D721Med (cell line): Measurements from ENCODE around the gene LHX5.

ENCODE experiments used
- DNase-seq: peaks from one replicate; pipeline ENCODE4 v3.0.0; 2011; ENCODE audit warnings: low spot score; ENCODE audit not compliant: insufficient read length
- FAIRE-seq: peaks from 2 replicates; lab custom pipeline; 2011; peaks lifted over from hg19 to GRCh38; lab: Jason Lieb, UNC
- TF ChIP-seq, protein P1 (sequence below): IDR thresholded peaks from 2 replicates; pipeline ENCODE4 v1.5.1; 2012; ENCODE audit warnings: mild to moderate bottlenecking, control low read depth; ENCODE audit not compliant: insufficient read depth; ENCODE audit errors: missing control alignments

LHX5 gene

DNA sequence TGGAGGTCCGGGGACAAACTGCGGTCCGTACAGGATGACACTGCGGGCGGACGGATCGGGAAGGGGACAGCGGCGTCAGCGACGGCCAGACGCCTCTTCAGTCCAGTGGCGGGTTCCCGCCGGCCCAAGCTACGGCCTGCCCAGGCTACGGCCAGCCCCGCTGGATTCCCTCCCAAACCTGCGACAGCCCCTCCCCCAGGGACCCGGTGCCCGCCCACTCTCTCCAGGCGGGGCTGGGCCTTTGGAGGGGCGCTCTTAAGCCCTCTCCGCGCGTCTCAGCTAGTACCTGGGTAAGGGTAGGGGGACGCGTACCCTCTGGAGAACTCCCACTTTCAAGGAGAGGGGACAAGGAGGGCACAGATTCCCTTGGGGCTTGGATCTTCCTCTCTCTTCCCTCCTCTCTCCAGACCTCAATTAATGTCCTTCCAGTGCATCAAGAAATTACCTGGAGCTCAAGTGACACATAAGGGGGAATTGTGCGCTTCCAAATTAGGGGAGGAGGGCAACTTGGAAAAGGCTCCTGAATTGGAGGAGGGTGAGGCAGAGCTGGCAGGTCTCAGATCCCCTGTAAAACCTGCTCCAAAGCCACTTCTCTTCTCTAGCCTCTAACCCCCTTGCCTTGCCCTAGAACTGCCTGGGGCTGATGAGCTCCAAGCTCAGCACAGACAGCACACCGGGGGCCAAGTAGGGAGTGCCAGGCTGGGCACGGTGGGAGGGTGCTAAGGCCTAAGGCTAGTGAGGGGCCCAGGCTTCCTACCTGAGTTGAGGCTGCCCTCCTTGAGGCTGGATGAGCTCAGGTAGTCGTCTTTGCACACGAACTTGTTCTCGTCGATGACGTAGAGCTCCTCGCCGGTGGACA is 3.1 kb downstream of the LHX5 start:
- TF ChIP-seq, protein P1, sequence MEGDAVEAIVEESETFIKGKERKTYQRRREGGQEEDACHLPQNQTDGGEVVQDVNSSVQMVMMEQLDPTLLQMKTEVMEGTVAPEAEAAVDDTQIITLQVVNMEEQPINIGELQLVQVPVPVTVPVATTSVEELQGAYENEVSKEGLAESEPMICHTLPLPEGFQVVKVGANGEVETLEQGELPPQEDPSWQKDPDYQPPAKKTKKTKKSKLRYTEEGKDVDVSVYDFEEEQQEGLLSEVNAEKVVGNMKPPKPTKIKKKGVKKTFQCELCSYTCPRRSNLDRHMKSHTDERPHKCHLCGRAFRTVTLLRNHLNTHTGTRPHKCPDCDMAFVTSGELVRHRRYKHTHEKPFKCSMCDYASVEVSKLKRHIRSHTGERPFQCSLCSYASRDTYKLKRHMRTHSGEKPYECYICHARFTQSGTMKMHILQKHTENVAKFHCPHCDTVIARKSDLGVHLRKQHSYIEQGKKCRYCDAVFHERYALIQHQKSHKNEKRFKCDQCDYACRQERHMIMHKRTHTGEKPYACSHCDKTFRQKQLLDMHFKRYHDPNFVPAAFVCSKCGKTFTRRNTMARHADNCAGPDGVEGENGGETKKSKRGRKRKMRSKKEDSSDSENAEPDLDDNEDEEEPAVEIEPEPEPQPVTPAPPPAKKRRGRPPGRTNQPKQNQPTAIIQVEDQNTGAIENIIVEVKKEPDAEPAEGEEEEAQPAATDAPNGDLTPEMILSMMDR, result no peak
- no peak for FAIRE-seq
- no peak for DNase-seq

DNA sequence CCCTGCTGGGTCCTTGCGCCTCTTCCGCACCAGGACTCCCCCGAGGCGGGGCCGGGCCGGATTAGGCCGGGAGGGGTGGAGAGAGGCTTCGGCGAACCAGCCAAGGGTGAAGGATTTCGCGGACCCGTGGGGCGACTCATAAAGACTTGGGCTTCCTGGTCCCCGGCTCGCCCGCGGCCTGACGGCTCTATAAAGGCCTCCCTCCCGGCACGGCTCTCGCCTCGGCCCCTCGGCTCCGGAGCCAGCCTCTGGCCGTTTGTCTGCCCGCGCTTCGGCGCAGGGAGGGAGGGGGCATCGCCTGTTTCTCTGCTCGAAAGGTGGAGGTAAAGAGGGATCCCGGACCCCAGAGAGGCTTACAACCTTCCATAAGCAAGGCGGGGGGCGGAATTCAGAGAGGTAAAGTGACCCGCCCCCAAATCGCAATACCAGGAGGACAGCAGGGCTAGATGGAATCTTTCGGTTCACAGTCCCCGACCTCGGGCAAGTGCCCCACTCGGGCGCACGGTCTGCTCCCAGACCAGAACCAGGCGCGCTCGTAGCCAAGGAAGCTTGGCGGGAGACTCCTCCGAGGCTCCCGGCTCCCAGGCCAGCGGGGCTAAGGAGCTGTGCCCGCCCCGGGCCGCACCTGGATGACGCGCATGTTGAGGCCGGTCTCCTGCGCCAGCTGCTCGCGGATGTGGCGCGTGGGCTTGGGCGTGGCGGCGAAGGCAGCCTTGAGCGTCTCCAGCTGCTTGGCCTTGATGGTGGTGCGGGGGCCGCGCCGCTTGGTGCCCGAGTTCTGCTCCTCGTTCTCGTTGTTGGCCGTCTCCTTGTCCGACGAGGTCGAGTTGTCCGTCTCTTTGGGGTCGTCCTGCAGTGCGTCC is 3.9 kb downstream of the LHX5 start:
- FAIRE-seq, result no peak
- DNase-seq, result no peak
- TF ChIP-seq, protein P1, result no peak

DNA sequence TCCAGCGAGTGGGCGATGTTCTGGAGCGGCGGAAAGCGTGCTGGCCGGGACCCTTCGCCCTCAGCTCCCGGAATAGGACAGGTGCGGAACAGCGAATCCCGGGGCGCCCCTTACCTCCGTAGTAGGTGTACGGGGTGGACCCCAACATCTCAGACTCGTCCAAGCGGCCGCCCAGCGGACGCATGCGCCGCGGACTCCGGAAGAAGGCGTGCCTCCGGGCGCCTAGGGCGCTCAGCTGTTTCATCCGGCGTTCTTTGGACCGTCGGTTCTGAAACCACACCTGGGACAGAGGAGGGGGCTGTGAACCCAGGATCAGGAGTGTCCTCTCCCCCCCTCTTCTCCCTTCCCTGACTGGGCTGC is 4.5 kb downstream of the LHX5 start:
- FAIRE-seq, result no peak
- TF ChIP-seq, protein P1, result no peak
- no peak for DNase-seq

DNA sequence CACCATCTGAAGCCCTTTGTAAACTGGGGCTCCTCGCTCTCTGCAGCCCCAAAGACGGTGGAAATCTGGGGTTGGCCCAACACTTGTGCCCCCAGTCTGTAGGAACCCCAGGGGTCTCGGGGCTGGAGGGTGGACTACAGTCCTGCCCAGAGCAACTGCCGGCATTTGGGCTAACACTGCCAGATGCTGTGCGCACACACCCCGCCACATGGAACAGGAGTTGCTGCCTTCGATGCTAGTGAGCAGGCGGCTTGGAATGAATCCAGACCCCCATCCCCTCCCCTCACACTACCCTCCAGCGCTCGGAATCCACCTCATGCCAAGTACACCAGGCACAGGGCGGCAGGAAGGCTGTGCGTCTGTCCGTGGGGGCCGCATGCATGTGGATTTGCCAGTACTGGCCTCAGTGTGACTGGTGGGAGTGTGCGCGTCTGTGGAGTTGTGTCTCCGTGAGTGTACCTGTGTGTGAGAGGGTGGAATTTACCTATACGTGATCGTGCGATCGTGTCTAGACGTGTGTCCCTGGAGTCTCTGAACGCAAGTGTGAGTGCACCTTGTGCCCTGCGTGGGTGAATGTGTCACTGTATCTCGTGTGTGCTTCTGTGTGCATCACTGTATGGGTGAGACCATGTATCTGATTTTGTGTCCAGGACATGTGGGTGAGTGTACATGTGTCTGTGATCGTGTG is 5.1 kb downstream of the LHX5 start:
- DNase-seq (no peak), FAIRE-seq (no peak)
- TF ChIP-seq, protein P1, result no peak

DNA sequence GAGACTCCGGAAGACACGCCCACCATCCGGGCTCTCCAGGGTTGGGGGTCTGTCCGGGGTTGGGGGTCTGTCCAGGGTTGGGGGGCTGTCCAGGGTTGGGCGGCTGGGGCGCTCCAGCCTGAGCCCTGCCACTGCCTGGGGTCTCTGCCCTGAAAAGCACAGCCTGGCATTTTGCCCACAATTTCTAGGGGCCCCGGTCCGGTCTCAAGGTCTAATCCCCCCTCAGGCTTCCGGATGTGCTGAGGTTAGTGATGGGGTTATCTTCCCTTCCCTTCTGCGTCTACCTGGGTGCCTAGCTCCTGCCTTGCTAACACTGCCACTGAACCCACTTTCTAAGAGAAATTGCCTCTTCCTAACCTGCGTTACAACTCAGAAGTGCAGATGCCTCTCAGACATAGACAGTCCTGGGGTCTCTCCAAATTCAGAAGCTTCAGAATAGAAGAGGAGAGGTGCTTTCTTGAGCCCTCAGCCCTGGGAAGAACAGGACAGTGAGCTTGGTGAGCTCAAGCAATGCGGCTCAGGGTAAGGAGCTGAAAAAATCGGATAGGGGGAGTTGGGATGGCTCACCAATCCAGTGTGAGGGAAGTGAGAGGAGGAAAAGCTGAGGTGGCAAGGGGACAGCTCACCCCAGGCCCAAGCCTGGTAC is 5.7 kb downstream of the LHX5 start:
- FAIRE-seq (no peak), DNase-seq (no peak)
- TF ChIP-seq, protein P1, result no peak

DNA sequence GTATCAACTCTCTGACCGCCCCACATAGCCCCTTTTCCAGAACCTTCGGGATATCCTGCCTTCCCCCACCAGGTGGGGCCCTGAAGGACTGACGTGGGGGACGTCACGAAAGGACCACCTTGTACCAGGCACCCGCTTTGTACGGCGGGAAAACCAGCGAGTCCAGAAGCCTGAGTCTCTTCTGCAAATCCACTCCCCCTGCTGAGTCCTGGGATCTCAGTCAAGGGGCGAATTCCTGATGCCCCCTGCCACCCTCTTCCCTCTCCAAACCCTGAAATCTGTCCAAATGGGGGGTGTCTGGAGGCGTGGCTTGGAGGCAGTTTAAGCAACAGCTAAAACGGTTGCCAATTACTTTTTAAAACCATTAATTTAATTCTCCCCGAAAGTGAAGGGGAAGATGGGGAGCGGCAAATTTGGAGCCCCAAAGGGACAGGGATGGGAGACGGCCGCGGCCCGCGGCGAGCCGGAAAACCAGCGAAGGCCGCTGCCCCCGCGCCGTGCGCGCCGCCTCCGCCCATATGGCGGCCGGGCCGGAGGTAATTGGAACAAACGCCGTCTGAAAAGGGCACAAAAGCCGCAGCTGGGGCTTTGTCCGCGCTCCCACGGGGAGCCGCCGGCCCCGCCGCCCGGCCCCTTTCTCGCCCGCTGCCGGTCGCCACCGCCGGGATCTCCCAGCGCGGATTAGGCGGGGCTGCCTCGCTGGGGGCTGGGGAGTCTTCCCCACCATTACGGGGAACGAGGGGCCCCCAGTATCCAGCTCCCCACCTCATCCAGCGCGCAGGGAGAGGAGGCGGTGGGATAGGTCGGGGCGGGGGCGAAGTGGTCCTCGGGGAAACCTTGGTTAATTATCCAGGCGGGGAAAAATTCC is 6.6 kb downstream of the LHX5 start:
- DNase-seq (no peak), FAIRE-seq (no peak)
- TF ChIP-seq, protein P1, result no peak
